ENCODE data around the gene DPPA3. TPM values are rescaled to one million over a fixed set of nuclear protein-coding genes. Genes with fewer than 3 reads are reported as not detected.

The DPPA3 gene
- not detected in 2 replicates for total RNA-seq

DNA sequence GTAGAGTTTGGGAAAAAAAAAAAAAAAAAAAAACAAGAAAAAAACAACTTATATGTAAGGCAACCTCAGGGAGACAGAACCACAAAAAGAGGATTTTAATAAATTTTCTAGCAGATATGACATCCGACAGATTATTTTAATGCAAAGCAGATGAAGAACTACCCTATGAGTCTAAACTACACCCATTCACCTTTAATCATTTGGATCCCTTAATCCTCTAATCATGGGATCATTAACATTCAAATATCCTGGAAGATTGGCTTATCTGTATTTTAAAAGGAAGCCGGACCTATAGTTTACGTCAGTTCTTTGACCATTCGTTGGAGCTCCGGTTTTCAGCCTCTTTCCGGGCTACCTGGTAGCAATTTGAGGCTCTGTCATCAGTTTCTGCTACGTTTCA lies at the start of gene DPPA3:
Gene DPPA3, plus strand, starts transcription at position 301 of the 400 bp plus-strand sequence. CDS start 138 bp downstream, outside the sequence.

DNA sequence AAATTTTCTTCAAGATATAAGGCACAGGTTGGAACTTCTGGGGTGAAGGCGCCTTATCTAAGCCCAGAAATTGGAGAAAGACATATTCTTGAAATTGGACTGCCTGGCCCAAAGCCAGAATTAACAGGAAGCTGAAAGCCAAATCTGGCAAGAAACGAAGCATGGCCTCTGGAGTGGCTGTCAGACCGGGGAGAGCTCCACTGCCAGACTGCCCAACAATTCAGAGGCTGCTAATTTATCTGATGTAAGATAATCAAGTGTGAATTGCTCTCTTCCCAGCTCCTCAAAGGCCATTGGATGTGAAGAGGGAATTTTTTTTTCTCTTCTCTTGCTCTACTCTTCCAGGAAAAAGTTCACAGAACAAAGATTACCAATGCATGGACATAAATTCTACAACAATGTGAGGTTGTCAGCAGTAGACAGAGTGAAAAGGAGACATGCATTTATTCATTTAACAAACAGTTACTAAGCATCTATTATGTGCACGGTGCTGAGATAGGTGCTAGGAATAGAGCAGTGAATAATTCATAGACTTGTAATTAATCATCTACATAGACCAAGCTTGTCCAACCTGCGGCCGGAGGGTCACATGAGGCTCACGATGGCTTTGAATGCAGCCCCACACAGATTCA lies 15.6 kb upstream of the DPPA3 start, which contains the start of gene GDF3:
Gene GDF3, minus strand, starts transcription at position 210 of the 632 bp plus-strand sequence. Its CDS starts 47 bp downstream, at position 163.

DNA sequence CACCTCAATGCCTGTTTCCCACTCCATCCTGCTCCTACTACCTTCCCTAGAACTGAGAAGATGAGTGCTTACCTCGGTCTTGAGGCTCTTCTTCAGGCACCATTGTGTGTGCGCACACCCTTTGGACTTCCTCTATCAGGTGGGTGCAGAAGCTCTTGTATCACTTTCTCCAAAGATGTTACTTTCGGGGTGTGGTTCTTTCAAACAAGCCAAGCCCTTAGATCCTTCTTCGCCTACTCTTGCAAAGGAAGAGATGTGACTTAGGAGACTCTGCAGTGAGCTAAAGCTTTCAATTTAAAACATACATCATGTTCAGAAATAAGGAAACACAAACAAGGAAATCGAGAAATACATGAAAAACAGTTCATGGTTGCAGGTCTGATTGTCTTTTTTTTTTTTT lies 36.0 kb downstream of the DPPA3 start, which contains the start of gene CLEC4C:
Gene CLEC4C, minus strand, starts transcription at position 130 of the 400 bp plus-strand sequence. Its CDS starts 27 bp downstream, at position 103.

Other genes starting within 250 kb of the DPPA3 start
- gene CD163, start 207.7 kb upstream of the DPPA3 start, total RNA-seq: not detected in 2 replicates
- not detected in 2 replicates for gene APOBEC1, start 45.5 kb upstream of the DPPA3 start, total RNA-seq
- gene GDF3, start 15.7 kb upstream of the DPPA3 start, total RNA-seq: 0.96 and 1.6 TPM in 2 replicates
- gene CLEC4C, start 35.9 kb downstream of the DPPA3 start, total RNA-seq: not detected in 2 replicates
- gene NANOGNB, start 53.8 kb downstream of the DPPA3 start, total RNA-seq: not detected in 2 replicates
- gene NANOG, start 78.0 kb downstream of the DPPA3 start, total RNA-seq: not detected in 2 replicates
- not detected in 2 replicates for gene SLC2A14, start 161.5 kb downstream of the DPPA3 start, total RNA-seq
- 28.2 and 35.6 TPM in 2 replicates for gene SLC2A3, start 224.8 kb downstream of the DPPA3 start, total RNA-seq